ENCODE results near the gene SUPT6H. TPM values are rescaled to one million over a fixed set of nuclear protein-coding genes. Genes with fewer than 3 reads are reported as not detected.
"Not testable (repeated sequence)": the region's sequence is repeated elsewhere in the genome, so short reads cannot be mapped to it uniquely, and the experiment has no call there.

SUPT6H gene
- total RNA-seq, 1 experiment from 2014 or later = 57.9 TPM

GRCh38 chr17:28718333-28719020 lies 56.5 kb downstream of the SUPT6H start:
- no peak for DNase-seq (ENCODE audit: low spot score)

GRCh38 chr17:28719021-28719433 lies 57.0 kb downstream of the SUPT6H start:
- DNase-seq (ENCODE audit: low spot score) = no peak

GRCh38 chr17:28720247-28720996 lies 58.4 kb downstream of the SUPT6H start:
- DNase-seq (ENCODE audit: low spot score) = peak; percentile 56

GRCh38 chr17:28720997-28721329 lies 59.0 kb downstream of the SUPT6H start:
- not testable (repeated sequence) for DNase-seq (ENCODE audit: low spot score)

- no peak for DNase-seq (ENCODE audit: low spot score)
These were observed 60.6 kb downstream of the SUPT6H start for GRCh38 chr17:28722417-28723158.

GRCh38 chr17:28723159-28723835 lies 61.3 kb downstream of the SUPT6H start:
- DNase-seq (ENCODE audit: low spot score) = no peak

GRCh38 chr17:28723836-28724499 lies 62.0 kb downstream of the SUPT6H start:
- DNase-seq (ENCODE audit: low spot score) = peak; percentile 63

- DNase-seq (ENCODE audit: low spot score) = peak; percentile 40
These were observed 62.6 kb downstream of the SUPT6H start for GRCh38 chr17:28724500-28725165.

- DNase-seq (ENCODE audit: low spot score) = peak; percentile 84
These were observed 63.2 kb downstream of the SUPT6H start for GRCh38 chr17:28725166-28725659.

GRCh38 chr17:28725660-28726225 lies 63.7 kb downstream of the SUPT6H start:
- peak; percentile 76 for DNase-seq (ENCODE audit: low spot score)

- DNase-seq (ENCODE audit: low spot score) = peak; percentile 66
These were observed 64.2 kb downstream of the SUPT6H start, which contains the start of gene TLCD1 for GRCh38 chr17:28726226-28726626. TLCD1 (minus strand) TSS chr17:28726233; CDS start chr17:28726097, 136 bp downstream.

GRCh38 chr17:28726627-28727491 lies 64.9 kb downstream of the SUPT6H start:
- DNase-seq (ENCODE audit: low spot score) = peak; percentile 98

GRCh38 chr17:28728364-28729200 lies 66.6 kb downstream of the SUPT6H start, which contains the start of gene NEK8:
NEK8 (plus strand) TSS chr17:28728788; CDS start chr17:28728814, 26 bp downstream.
- DNase-seq (ENCODE audit: low spot score) = peak; percentile 99

GRCh38 chr17:28729950-28730330 lies 67.9 kb downstream of the SUPT6H start:
- DNase-seq (ENCODE audit: low spot score) = no peak

- no peak for DNase-seq (ENCODE audit: low spot score)
These were observed 71.3 kb downstream of the SUPT6H start for GRCh38 chr17:28733346-28733745.

- no peak for DNase-seq (ENCODE audit: low spot score)
These were observed 72.8 kb downstream of the SUPT6H start for GRCh38 chr17:28734712-28735241.

GRCh38 chr17:28735242-28735722 lies 73.3 kb downstream of the SUPT6H start:
- DNase-seq (ENCODE audit: low spot score) = no peak
